ENCODE measurements around the gene PAN3. TPM values are rescaled to one million over a fixed set of nuclear protein-coding genes. Genes with fewer than 3 reads are reported as not detected.

PAN3 gene
- total RNA-seq, 1 donor from 2014 or later, result 28.3 TPM

DNA sequence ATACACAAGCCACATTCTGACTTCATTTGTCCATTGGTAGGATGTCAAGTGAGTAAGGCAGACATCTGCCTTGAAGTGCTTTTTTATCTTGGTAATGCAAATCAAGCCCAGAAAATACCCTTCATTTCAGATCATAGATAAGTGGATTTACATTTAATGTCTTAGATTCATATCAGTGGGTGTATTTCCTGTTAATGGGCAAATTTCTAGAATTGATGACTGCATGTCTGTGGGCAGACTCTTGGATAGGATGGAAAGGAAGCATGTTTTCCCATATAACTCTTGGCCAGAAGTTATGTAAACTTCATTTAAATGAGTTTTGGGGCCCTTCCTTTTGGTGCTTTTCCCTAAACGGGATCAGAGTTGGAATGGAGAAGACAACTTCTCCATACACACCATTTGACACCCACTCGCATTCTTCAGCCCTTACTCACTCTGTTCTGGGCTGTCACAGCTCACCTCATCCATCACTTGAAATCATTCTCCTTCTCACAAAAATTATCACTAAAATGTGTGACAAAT is 202.0 kb downstream of the PAN3 start:
- DNase-seq (ENCODE audit: low read depth) (peak; percentile 81), FAIRE-seq (peak; percentile 70)
- H3K9ac ChIP-seq (ENCODE audit: low read length), result no peak overlapping the region
- H3K4me3 Mint-ChIP-seq (ENCODE audit: unreplicated experiment), result no peak overlapping the region
- no peaks in the 10 kb centered on the region for H3K9me3 ChIP-seq (ENCODE audit: insufficient read depth, low read depth, low read length)
- H3K79me2 ChIP-seq (ENCODE audit: insufficient read depth, low read length), result no peaks in the 10 kb centered on the region
- H3K4me1 ChIP-seq (ENCODE audit: insufficient read depth, low read length), result peaks cover 36% of the 10 kb centered on the region
- no peaks in the 10 kb centered on the region for H3K9me3 Mint-ChIP-seq (ENCODE audit: unreplicated experiment)
- no peak overlapping the region for H2AFZ ChIP-seq (ENCODE audit: low read depth, low read length)
- H3K27ac Mint-ChIP-seq (ENCODE audit: unreplicated experiment), result no peak overlapping the region
- H3K36me3 Mint-ChIP-seq (ENCODE audit: low read depth, unreplicated experiment), result no peaks in the 10 kb centered on the region
- TF ChIP-seq EZH2 (IDR thresholded peaks at IDR 0.05; ENCODE audit: insufficient read depth, low read length), result no peak
- TF ChIP-seq, protein P1, sequence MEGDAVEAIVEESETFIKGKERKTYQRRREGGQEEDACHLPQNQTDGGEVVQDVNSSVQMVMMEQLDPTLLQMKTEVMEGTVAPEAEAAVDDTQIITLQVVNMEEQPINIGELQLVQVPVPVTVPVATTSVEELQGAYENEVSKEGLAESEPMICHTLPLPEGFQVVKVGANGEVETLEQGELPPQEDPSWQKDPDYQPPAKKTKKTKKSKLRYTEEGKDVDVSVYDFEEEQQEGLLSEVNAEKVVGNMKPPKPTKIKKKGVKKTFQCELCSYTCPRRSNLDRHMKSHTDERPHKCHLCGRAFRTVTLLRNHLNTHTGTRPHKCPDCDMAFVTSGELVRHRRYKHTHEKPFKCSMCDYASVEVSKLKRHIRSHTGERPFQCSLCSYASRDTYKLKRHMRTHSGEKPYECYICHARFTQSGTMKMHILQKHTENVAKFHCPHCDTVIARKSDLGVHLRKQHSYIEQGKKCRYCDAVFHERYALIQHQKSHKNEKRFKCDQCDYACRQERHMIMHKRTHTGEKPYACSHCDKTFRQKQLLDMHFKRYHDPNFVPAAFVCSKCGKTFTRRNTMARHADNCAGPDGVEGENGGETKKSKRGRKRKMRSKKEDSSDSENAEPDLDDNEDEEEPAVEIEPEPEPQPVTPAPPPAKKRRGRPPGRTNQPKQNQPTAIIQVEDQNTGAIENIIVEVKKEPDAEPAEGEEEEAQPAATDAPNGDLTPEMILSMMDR (IDR thresholded peaks at IDR 0.05; ENCODE audit: insufficient read depth, low read depth, low read length), result no peak
- H3K27ac ChIP-seq (ENCODE audit: low read depth, low read length), result peak overlapping the region; percentile 76
- peak overlapping the region; percentile 53 for H3K4me2 ChIP-seq (ENCODE audit: low read length)
- no peaks in the 10 kb centered on the region for H4K20me1 ChIP-seq (ENCODE audit: insufficient read depth, low read length)
- H3K4me1 Mint-ChIP-seq (ENCODE audit: low read depth, unreplicated experiment), result peaks cover 42% of the 10 kb centered on the region
- no peaks in the 10 kb centered on the region for H3K27me3 Mint-ChIP-seq (ENCODE audit: low read depth, unreplicated experiment)
- H3K27me3 ChIP-seq (ENCODE audit: insufficient read depth, low read length), result no peaks in the 10 kb centered on the region
- no peaks in the 10 kb centered on the region for H3K36me3 ChIP-seq (ENCODE audit: insufficient read depth, low read length)
- no peak overlapping the region for H3K4me3 ChIP-seq (ENCODE audit: insufficient read depth, low read depth, low read length)

DNA sequence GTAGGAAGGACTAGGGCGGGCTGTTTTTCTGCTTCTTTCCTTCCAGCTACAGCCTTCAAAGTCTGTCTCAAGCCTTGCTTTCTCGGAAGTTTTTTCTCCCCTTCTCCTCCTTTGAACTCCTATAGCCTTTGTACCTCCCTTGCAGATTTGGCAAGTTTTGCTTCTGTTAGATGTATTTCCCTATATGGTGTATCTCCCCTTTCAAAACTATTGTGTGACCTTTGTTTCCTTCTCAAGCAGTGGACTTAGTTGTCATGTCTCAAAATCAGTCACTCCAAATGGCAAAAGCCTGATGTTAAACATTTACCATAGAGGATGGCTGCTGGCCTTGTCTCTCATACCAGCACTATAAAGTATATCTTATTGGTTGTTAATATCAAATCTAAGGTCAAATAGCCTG is 203.9 kb downstream of the PAN3 start:
- no peaks in the 10 kb centered on the region for H3K36me3 Mint-ChIP-seq (ENCODE audit: low read depth, unreplicated experiment)
- no peak overlapping the region for H3K4me3 ChIP-seq (ENCODE audit: insufficient read depth, low read depth, low read length)
- TF ChIP-seq, protein P1 (IDR thresholded peaks at IDR 0.05; ENCODE audit: insufficient read depth, low read depth, low read length), result no peak
- no peak for TF ChIP-seq EZH2 (IDR thresholded peaks at IDR 0.05; ENCODE audit: insufficient read depth, low read length)
- no peaks in the 10 kb centered on the region for H3K27me3 Mint-ChIP-seq (ENCODE audit: low read depth, unreplicated experiment)
- FAIRE-seq (no peak), DNase-seq (ENCODE audit: low read depth) (no peak)
- H3K27ac ChIP-seq (ENCODE audit: low read depth, low read length), result no peak overlapping the region
- H3K36me3 ChIP-seq (ENCODE audit: insufficient read depth, low read length), result no peaks in the 10 kb centered on the region
- no peak overlapping the region for H3K4me3 Mint-ChIP-seq (ENCODE audit: unreplicated experiment)
- no peaks in the 10 kb centered on the region for H3K27me3 ChIP-seq (ENCODE audit: insufficient read depth, low read length)
- no peak overlapping the region for H2AFZ ChIP-seq (ENCODE audit: low read depth, low read length)
- H3K9ac ChIP-seq (ENCODE audit: low read length), result no peak overlapping the region
- no peaks in the 10 kb centered on the region for H3K9me3 ChIP-seq (ENCODE audit: insufficient read depth, low read depth, low read length)
- no peaks in the 10 kb centered on the region for H4K20me1 ChIP-seq (ENCODE audit: insufficient read depth, low read length)
- no peaks in the 10 kb centered on the region for H3K79me2 ChIP-seq (ENCODE audit: insufficient read depth, low read length)
- no peak overlapping the region for H3K27ac Mint-ChIP-seq (ENCODE audit: unreplicated experiment)
- H3K9me3 Mint-ChIP-seq (ENCODE audit: unreplicated experiment), result no peaks in the 10 kb centered on the region
- no peak overlapping the region for H3K4me2 ChIP-seq (ENCODE audit: low read length)
- peaks cover 38% of the 10 kb centered on the region for H3K4me1 ChIP-seq (ENCODE audit: insufficient read depth, low read length)
- peaks cover 49% of the 10 kb centered on the region for H3K4me1 Mint-ChIP-seq (ENCODE audit: low read depth, unreplicated experiment)

DNA sequence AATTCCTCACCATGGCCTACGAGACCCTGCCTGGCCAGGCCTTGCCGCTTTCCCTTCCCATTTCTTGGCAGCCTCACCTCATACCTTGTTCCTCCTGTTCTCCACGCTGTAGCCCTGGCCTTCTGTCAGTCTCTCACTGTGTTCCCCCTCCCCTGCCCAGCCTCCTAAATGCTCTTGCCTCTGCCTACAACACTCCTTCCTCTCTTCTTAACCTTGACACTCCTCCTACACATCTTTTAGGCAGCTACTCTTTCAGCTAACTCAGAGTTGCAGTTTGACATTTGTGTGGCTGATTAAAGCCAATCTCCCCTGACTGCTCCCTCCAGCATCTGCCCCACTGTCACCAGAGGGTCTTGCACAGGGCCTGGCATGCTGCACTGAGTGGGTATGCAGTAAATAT is 205.8 kb downstream of the PAN3 start:
- H3K9me3 ChIP-seq (ENCODE audit: insufficient read depth, low read depth, low read length), result no peaks in the 10 kb centered on the region
- peak overlapping the region; percentile 28 for H3K27ac Mint-ChIP-seq (ENCODE audit: unreplicated experiment)

More for the DNA sequence above, 205.8 kb downstream of the PAN3 start:
- Histone ChIP-seq H3K27me3 (ENCODE audit: insufficient read depth, low read length) (peaks cover 2% of the 10 kb centered on the region), H3K4me1 (ENCODE audit: insufficient read depth, low read length) (peaks cover 24% of the 10 kb centered on the region), H3K4me3 (ENCODE audit: insufficient read depth, low read depth, low read length) (no peak overlapping the region), H3K79me2 (ENCODE audit: insufficient read depth, low read length) (no peaks in the 10 kb centered on the region), H3K9ac (ENCODE audit: low read length) (no peak overlapping the region), H2AFZ (ENCODE audit: low read depth, low read length) (no peak overlapping the region), H4K20me1 (ENCODE audit: insufficient read depth, low read length) (no peaks in the 10 kb centered on the region), H3K4me2 (ENCODE audit: low read length) (no peak overlapping the region), H3K27ac (ENCODE audit: low read depth, low read length) (no peak overlapping the region), H3K36me3 (ENCODE audit: insufficient read depth, low read length) (no peaks in the 10 kb centered on the region)
- Mint-ChIP-seq H3K4me1 (ENCODE audit: low read depth, unreplicated experiment) (peaks cover 42% of the 10 kb centered on the region), H3K36me3 (ENCODE audit: low read depth, unreplicated experiment) (no peaks in the 10 kb centered on the region), H3K27me3 (ENCODE audit: low read depth, unreplicated experiment) (no peaks in the 10 kb centered on the region), H3K9me3 (ENCODE audit: unreplicated experiment) (no peaks in the 10 kb centered on the region), H3K4me3 (ENCODE audit: unreplicated experiment) (peak overlapping the region; percentile 17)
- DNase-seq (ENCODE audit: low read depth) (no peak), FAIRE-seq (no peak)
- TF ChIP-seq, protein P1 (IDR thresholded peaks at IDR 0.05; ENCODE audit: insufficient read depth, low read depth, low read length), result no peak
- no peak for TF ChIP-seq EZH2 (IDR thresholded peaks at IDR 0.05; ENCODE audit: insufficient read depth, low read length)

All from astrocyte (in vitro differentiated cells and primary cell).